ENCODE data around the gene SDC3.

DNA sequence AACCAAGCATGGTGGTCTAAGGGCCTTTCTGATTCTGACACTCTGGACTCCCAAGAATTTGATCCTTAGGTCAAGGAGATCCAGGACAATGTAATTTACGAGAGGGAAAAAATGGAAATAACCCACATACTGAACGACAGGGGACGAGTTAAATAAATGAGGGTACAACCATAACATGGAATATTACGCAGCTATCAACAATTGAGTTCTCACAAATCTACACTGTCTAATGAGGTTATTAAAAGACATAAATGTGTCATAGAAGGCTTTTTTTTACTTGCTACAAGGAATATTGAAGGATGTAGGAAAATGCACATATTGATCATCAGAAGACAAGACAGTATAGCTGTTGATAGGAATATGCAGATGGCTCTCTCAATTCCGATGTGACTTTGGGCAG is 23.8 kb downstream of the SDC3 start:
- TF ChIP-seq, protein P1, sequence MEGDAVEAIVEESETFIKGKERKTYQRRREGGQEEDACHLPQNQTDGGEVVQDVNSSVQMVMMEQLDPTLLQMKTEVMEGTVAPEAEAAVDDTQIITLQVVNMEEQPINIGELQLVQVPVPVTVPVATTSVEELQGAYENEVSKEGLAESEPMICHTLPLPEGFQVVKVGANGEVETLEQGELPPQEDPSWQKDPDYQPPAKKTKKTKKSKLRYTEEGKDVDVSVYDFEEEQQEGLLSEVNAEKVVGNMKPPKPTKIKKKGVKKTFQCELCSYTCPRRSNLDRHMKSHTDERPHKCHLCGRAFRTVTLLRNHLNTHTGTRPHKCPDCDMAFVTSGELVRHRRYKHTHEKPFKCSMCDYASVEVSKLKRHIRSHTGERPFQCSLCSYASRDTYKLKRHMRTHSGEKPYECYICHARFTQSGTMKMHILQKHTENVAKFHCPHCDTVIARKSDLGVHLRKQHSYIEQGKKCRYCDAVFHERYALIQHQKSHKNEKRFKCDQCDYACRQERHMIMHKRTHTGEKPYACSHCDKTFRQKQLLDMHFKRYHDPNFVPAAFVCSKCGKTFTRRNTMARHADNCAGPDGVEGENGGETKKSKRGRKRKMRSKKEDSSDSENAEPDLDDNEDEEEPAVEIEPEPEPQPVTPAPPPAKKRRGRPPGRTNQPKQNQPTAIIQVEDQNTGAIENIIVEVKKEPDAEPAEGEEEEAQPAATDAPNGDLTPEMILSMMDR (IDR thresholded peaks at IDR 0.05) = no peak
- no peak for TF ChIP-seq KAT7 (CRISPR knock-in tag; IDR thresholded peaks at IDR 0.05; ENCODE audit: borderline replicate concordance)
- TF ChIP-seq, protein P2, sequence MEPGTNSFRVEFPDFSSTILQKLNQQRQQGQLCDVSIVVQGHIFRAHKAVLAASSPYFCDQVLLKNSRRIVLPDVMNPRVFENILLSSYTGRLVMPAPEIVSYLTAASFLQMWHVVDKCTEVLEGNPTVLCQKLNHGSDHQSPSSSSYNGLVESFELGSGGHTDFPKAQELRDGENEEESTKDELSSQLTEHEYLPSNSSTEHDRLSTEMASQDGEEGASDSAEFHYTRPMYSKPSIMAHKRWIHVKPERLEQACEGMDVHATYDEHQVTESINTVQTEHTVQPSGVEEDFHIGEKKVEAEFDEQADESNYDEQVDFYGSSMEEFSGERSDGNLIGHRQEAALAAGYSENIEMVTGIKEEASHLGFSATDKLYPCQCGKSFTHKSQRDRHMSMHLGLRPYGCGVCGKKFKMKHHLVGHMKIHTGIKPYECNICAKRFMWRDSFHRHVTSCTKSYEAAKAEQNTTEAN (CRISPR knock-in tag; IDR thresholded peaks at IDR 0.05) = no peak

All from WTC11 (cell line).